Mucosa of stomach (tissue), 1 donor: ENCODE data around the gene CISD1.
A peak's percentile ranks its signal among the peaks of the same experiment; 100 is the strongest.
"Not testable (repeated sequence)": the region's sequence is repeated elsewhere in the genome, so short reads cannot be mapped to it uniquely, and the experiment has no call there.

Experiments
- H3K27me3 ChIP-seq: one replicate; pipeline ENCODE4 v1.7.0; 2013; ENCODE audit warnings: mild to moderate bottlenecking, low read length; ENCODE audit not compliant: control insufficient read depth, insufficient read depth
- H3K36me3 ChIP-seq: one replicate; pipeline ENCODE4 v1.7.0; 2013; ENCODE audit warnings: low read length; ENCODE audit not compliant: control insufficient read depth, insufficient read depth
- H3K4me1 ChIP-seq: one replicate; pipeline ENCODE4 v1.7.0; 2013; ENCODE audit warnings: mild to moderate bottlenecking, low read length; ENCODE audit not compliant: control insufficient read depth, insufficient read depth
- H3K4me3 ChIP-seq: one replicate; pipeline ENCODE4 v1.7.0; 2013; ENCODE audit warnings: low read length
- H3K9ac ChIP-seq: one replicate; pipeline ENCODE4 v1.7.0; 2013; ENCODE audit warnings: mild to moderate bottlenecking, low read length, moderate library complexity
- H3K9me3 ChIP-seq: one replicate; pipeline ENCODE4 v1.7.0; 2013; ENCODE audit warnings: mild to moderate bottlenecking, low read length, moderate library complexity; ENCODE audit not compliant: control insufficient read depth
- donor health status: Pancreatic carcinoma.

The CISD1 gene

DNA sequence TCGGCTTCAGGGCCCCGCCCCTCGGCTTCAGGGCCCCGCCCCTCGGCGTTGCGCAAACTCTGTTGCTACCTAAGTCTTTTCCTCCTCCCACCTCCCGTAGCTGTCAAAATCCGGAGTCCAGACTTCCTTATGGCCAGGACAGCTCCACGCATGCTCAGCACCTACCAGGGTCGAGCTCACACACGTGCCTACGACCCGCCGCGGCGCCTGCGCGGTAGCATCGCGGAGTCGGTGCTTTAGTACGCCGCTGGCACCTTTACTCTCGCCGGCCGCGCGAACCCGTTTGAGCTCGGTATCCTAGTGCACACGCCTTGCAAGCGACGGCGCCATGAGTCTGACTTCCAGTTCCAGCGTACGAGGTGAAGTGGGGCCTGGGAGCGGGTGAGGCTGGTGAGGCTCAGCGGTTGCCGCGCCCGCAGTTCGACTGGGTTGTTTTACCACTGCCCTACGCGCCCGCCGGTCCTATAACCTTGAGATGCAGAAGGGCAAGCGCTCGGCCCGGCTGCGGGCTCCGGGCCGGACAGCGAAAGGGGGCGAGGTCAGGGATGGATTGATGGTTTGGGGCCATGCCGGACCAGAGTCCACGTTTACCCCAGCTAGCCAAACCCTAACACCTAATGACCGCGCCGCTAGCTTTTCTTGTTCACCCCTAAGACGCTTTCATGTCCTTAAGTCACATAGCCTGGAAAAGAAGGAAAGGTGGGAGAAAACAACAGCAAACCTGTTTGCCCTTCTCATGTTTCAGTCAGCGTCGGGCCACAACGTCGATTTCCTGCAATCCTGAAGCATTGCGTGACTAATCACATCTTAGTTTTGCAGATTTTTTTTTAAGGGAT lies at the start of gene CISD1:
Gene CISD1 (plus strand): TSS at position 217 of the 836 bp plus-strand sequence. CDS start 112 bp downstream, at position 329.
- H3K27me3 ChIP-seq, result no peaks in the 10 kb centered on the region
- H3K4me1 ChIP-seq, result no peaks in the 10 kb centered on the region
- H3K36me3 ChIP-seq, result no peaks in the 10 kb centered on the region
- peak within 1 kb of the TSS; percentile 65 for H3K9ac ChIP-seq
- no peaks in the 10 kb centered on the region for H3K9me3 ChIP-seq
- H3K4me3 ChIP-seq, result peak within 1 kb of the TSS; percentile 79

GRCh38 chr10:58219875-58220274 lies 49.1 kb upstream of the CISD1 start:
- no peaks in the 10 kb centered on the region for H3K36me3 ChIP-seq

DNA sequence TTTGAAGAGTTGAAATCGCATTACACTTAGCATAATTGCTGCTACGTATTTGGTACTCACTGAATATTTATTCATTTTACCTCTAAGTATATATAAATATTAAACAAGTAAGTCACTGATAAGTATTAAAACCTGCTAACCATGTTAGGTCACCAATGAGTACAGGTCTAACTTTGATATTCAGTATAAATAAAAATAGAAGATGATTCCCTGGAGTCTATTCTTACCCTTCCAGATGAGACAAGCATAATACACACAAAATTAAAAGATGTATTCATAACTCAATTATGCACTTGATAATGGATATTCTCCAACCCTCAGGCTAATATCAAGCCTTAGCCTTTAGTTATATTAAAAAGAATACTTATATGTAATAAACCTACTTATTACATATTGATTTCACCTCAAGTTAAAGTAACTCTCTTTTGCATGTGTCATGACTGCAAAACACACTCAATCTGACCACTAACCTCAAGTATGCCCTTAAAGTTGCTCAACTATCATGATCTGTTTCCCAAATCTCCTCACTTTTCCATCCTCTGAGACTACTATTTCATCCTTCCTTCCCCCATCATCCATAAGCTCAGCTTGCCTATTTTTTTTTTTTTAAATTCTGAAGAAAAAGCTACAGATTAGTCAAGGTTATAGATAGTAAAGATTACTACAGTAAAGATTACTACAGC lies 48.1 kb upstream of the CISD1 start:
- no peaks in the 10 kb centered on the region for H3K9me3 ChIP-seq
- no peaks in the 10 kb centered on the region for H3K27me3 ChIP-seq
- no peak overlapping the region for H3K4me3 ChIP-seq
- H3K4me1 ChIP-seq, result peaks cover 5% of the 10 kb centered on the region
- no peak overlapping the region for H3K9ac ChIP-seq
- H3K36me3 ChIP-seq, result no peaks in the 10 kb centered on the region

More at GRCh38 chr10:58219875-58220274, 49.1 kb upstream of the CISD1 start:
- Histone ChIP-seq H3K4me1 (no peaks in the 10 kb centered on the region), H3K4me3 (no peak overlapping the region), H3K27me3 (no peaks in the 10 kb centered on the region), H3K9ac (no peak overlapping the region), H3K9me3 (no peaks in the 10 kb centered on the region)

GRCh38 chr10:58225654-58226053 lies 43.3 kb upstream of the CISD1 start:
- no peak overlapping the region for H3K9ac ChIP-seq
- no peak overlapping the region for H3K4me3 ChIP-seq
- no peaks in the 10 kb centered on the region for H3K9me3 ChIP-seq

DNA sequence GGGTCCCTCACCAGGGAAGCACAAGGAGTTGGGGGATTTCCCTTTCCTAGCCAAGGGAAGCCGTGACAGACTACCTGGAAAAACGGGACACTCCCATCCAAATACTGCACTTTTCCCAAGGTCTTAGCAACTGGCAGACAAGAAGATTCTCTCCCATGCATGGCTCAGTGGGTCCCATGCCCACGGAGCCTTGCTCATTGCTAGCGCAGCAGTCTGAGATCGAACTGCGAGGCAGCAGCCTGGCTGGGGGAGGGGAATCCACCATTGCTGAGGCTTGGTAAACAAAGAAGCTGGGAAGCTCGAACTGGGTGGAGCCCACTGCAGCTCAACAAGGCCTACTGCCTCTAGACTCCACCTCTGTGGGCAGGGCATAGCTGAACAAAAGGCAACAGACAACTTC lies 39.1 kb upstream of the CISD1 start:
- not testable (repeated sequence) for H3K4me1 ChIP-seq, H3K9me3 ChIP-seq, H3K4me3 ChIP-seq, H3K36me3 ChIP-seq, H3K27me3 ChIP-seq, H3K9ac ChIP-seq

More at GRCh38 chr10:58225654-58226053, 43.3 kb upstream of the CISD1 start:
- Histone ChIP-seq H3K4me1 (peaks cover 10% of the 10 kb centered on the region), H3K36me3 (no peaks in the 10 kb centered on the region), H3K27me3 (no peaks in the 10 kb centered on the region)

DNA sequence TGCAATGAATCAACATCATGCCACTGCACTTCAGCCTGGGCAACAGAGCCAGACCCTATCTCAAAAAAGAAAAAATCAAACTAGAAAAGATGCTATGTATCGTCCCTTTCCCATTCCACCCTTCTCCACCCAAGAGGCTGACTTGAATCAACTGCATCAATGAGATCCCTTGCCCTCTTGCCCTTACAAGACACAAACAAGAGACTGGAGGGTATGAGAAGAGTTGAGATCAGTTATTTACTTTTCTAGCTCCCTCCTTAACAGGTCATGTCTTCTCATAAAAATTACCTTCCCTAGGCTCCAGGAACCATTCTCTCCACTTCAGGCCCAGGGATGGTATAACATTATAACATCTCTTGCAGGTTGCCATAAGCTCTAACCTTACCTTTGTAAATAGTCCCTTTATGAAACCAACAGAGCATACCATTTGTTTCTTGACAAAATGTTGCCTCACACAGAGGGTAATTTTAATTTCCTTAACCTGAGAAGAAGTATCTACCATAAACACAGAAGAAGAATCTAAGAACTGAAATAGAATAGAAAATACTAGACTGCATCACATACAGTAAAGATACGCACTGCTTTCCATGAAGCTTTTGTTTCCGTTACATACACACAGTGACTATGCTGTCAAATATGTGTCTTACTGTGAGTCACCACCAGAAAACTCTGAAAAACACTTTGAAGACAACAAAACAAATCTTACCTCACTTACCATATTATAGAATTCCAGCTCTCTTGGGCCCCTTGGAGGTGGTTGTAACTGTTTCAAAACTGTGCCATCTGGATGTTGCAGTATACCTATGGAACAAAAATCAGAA lies 31.7 kb upstream of the CISD1 start:
- H3K9ac ChIP-seq, result no peak overlapping the region
- no peaks in the 10 kb centered on the region for H3K36me3 ChIP-seq
- H3K9me3 ChIP-seq, result no peaks in the 10 kb centered on the region
- H3K4me1 ChIP-seq, result peaks cover 6% of the 10 kb centered on the region
- no peaks in the 10 kb centered on the region for H3K27me3 ChIP-seq
- no peak overlapping the region for H3K4me3 ChIP-seq

DNA sequence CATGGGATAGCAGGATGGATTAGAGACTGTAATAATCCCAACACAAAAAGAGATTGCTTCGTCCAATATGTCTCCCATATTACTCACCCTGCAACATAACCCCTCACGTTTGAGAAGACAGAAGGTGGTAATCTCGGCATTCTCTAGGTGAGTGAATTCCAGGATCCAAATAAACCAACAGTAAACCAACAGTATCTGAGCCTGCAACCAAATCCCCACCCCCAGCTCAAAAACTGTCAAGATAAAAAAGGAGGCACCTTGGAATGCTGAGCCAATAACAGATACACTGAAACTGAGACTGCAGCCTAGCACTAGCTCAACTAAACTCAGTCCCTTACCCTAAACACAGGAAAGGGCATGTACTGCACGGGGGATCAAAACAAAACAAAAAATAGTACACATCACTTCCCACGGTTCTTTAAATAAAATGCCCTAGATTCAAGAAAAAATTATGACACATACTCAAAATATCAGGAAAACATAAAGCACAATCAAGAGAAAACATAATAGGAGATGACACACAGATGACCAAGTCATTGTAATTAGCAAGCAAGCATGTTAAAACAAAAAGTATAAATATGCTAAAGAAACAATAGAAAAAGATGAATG lies 29.3 kb upstream of the CISD1 start:
- H3K4me3 ChIP-seq, result no peak overlapping the region
- H3K27me3 ChIP-seq, result no peaks in the 10 kb centered on the region
- no peaks in the 10 kb centered on the region for H3K9me3 ChIP-seq
- H3K36me3 ChIP-seq, result no peaks in the 10 kb centered on the region
- H3K4me1 ChIP-seq, result peaks cover 6% of the 10 kb centered on the region
- no peak overlapping the region for H3K9ac ChIP-seq

- no peaks in the 10 kb centered on the region for H3K9me3 ChIP-seq
- H3K4me3 ChIP-seq, result no peak overlapping the region
- peaks cover 6% of the 10 kb centered on the region for H3K4me1 ChIP-seq
- no peaks in the 10 kb centered on the region for H3K27me3 ChIP-seq
- no peaks in the 10 kb centered on the region for H3K36me3 ChIP-seq
- no peak overlapping the region for H3K9ac ChIP-seq
Measured at GRCh38 chr10:58240531-58240930, 28.4 kb upstream of the CISD1 start.

DNA sequence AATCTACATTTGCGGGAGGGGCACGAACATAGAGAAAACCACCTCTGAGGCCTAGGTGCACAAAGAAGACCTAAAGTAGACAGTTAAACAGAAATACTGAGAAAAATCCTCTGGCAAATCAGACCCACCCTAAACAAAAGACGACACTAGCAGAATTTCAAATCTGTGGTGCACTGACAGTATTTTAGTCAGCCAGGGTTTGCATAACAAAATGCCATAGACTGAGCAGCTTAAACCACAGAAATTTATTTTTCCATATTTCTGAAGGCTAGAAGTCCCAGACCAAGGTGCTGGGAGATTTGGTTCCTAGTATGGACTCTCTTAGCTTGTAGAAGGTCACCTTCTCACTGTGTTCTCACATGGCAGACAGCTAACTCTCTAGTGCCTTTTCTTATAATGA lies 27.6 kb upstream of the CISD1 start:
- Histone ChIP-seq H3K36me3 (no peaks in the 10 kb centered on the region), H3K4me3 (no peak overlapping the region), H3K4me1 (peaks cover 6% of the 10 kb centered on the region), H3K27me3 (no peaks in the 10 kb centered on the region), H3K9me3 (no peaks in the 10 kb centered on the region), H3K9ac (no peak overlapping the region)

DNA sequence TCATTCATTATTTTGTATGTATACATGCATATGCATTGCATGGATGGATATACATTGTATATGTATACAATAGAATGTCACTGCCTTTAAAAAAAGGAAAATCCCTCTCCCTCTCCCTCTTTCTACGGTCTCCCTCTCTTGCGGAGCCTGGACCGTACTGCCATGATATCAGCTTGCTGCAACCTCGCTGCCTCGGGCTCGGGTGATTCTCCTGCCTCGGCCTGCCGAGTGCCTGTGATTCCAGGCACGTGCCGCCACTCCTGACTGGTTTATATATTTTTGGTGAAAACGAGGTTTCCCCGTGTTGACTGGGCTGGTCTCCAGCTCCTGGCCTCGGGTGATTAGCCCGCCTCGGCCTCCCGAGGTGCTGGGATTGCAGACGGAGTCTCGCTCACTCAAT lies 25.7 kb upstream of the CISD1 start:
- Histone ChIP-seq H3K36me3 (no peaks in the 10 kb centered on the region), H3K4me1 (peaks cover 6% of the 10 kb centered on the region), H3K4me3 (no peak overlapping the region), H3K27me3 (no peaks in the 10 kb centered on the region), H3K9me3 (no peaks in the 10 kb centered on the region), H3K9ac (no peak overlapping the region)

DNA sequence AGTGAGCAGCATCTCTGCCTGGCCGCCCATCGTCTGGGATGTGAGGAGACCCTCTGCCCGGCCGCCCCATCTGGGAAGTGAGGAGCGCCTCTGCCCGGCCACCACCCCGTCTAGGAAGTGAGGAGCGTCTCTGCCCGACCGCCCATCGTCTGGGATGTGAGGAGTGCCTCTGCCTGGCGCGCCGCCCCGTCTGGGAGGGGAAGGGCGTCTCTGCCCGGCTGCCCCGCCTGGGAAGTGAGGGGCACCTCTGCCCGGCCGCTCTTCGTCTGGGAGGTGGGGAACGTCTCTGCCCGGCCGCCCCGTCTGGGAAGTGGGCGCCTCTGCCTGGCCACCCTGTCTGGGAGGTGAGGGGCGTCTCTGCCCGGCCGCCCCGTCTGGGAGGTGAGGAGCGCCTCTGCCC lies 25.2 kb upstream of the CISD1 start:
- H3K27me3 ChIP-seq, H3K4me3 ChIP-seq, H3K36me3 ChIP-seq, H3K4me1 ChIP-seq, H3K9me3 ChIP-seq, H3K9ac ChIP-seq: not testable (repeated sequence)
